K562 (cell line): ENCODE measurements around the gene ZNF565. TPM values are rescaled to one million over a fixed set of nuclear protein-coding genes. Genes with fewer than 3 reads are reported as not detected.
A peak's percentile ranks its signal among the peaks of the same experiment; 100 is the strongest.

Experiments used
- CC2D1A ChIP-seq: fragments of 450-650 bp; IDR thresholded peaks from 2 replicates; pipeline ENCODE4 v1.6.1; 2017; ENCODE audit warnings: mild to moderate bottlenecking
- CEBPG ChIP-seq, 3 experiments: fragments of 200-800 bp in 1 of 3; sonication (Bioruptor generic) in 1 of 3; sonication (generic) in 1 of 3; formaldehyde crosslinking in 1 of 3; IDR thresholded peaks in 2 of 3; conservative IDR thresholded peaks in 1 of 3; 2 replicates each; pipeline versions ENCODE4 v1.6.1 to v1.8.0; 2016 to 2022; ENCODE audit warnings: missing compliant biosample characterization in 2 of 3, missing genetic modification characterization in 2 of 3, mild to moderate bottlenecking in 1 of 3, missing genetic modification reagents in 1 of 3
- EHMT2 ChIP-seq: fragments of 450-650 bp; IDR thresholded peaks from 2 replicates; pipeline ENCODE4 v1.6.1; 2018; ENCODE audit warnings: antibody characterized with exemption
- EWSR1 ChIP-seq: fragments of 450-650 bp; IDR thresholded peaks from 2 replicates; pipeline ENCODE4 v1.6.1; 2018; ENCODE audit warnings: borderline replicate concordance, mild to moderate bottlenecking, low read depth, moderate library complexity; ENCODE audit not compliant: partially characterized antibody
- PHF21A ChIP-seq: fragments of 450-650 bp; IDR thresholded peaks from 2 replicates; pipeline ENCODE4 v1.6.1; 2017; ENCODE audit warnings: low read depth, borderline replicate concordance
- SIX5 ChIP-seq, 2 experiments: IDR thresholded peaks; 2 replicates each; pipeline ENCODE4 v1.6.1; 2011; ENCODE audit warnings: low read length in 2 of 2, borderline replicate concordance in 1 of 2, low read depth in 1 of 2, mild to moderate bottlenecking in 1 of 2, moderate library complexity in 1 of 2; ENCODE audit not compliant: insufficient read depth in 1 of 2
- SMAD3 ChIP-seq: fragments of 450-650 bp; formaldehyde crosslinking; conservative IDR thresholded peaks from 2 replicates; pipeline ENCODE4 v1.4.0; 2020; ENCODE audit warnings: mild to moderate bottlenecking
- THRB ChIP-seq: fragments of 450-650 bp; formaldehyde crosslinking; conservative IDR thresholded peaks from 2 replicates; pipeline ENCODE4 v1.4.0; 2022; ENCODE audit warnings: mild to moderate bottlenecking, missing genetic modification characterization
- ZNF263 ChIP-seq: sonication (generic); formaldehyde crosslinking; IDR thresholded peaks from 2 replicates; pipeline ENCODE4 v1.8.0; 2022; ENCODE audit warnings: mild to moderate bottlenecking, missing genetic modification reagents, borderline replicate concordance
- ZNF274 ChIP-seq: IDR thresholded peaks from 2 replicates; pipeline ENCODE4 v1.6.1; 2011; ENCODE audit warnings: low read depth, mild to moderate bottlenecking, low read length, moderate library complexity, borderline replicate concordance
- ZNF830 ChIP-seq: fragments of 250-450 bp; sonication (Bioruptor Pico); IDR thresholded peaks from 2 replicates; pipeline ENCODE4 v1.5.0; 2021; ENCODE audit warnings: mild to moderate bottlenecking
- polyA plus RNA-seq, 8 experiments: library from polyadenylated mRNA; depleted of rRNA in 4 of 8; stranded (reverse) in 5 of 8; unstranded in 3 of 8; fragments of >200 nt; fragmentation: Nextera tagmentation in 2 of 8; fragmentation: Illumina TruSeq in 1 of 8; extraction: Ambion mirVana in 2 of 8; extraction: Trizol in 1 of 8; gene quantifications; 2 replicates each; pipeline versions ENCODE4 v1.2.1 to v1.2.3, GENCODE V29; 2011 to 2014; ENCODE audit warnings: inconsistent platforms in 1 of 8, missing spikeins in 1 of 8
- total RNA-seq, 7 experiments: library from RNA; depleted of rRNA in 6 of 7; stranded (reverse); fragments of >200 nt in 6 of 7; fragmentation: Illumina TruSeq in 2 of 7; extraction: Trizol in 2 of 7; gene quantifications; 2 replicates each; pipeline versions ENCODE4 v1.2.1 to v1.2.3, GENCODE V29; 2011 to 2021; ENCODE audit warnings: low replicate concordance in 1 of 7
- TF ChIP-seq, protein P1 (sequence below): fragments of 250-450 bp; sonication (Bioruptor Pico); IDR thresholded peaks from 2 replicates; pipeline ENCODE4 v1.4.0; 2020; ENCODE audit warnings: mild to moderate bottlenecking, moderate library complexity
- TF ChIP-seq, protein P2 (sequence below): fragments of 200-800 bp; sonication (Bioruptor generic); IDR thresholded peaks from 2 replicates; pipeline ENCODE4 v1.6.1; 2017; ENCODE audit warnings: missing genetic modification characterization, missing compliant biosample characterization
- TF ChIP-seq, protein P3 (sequence below): fragments of 450-650 bp; IDR thresholded peaks from 2 replicates; pipeline ENCODE4 v1.6.1; 2016; ENCODE audit warnings: mild to moderate bottlenecking
- TF ChIP-seq, protein P4 (sequence below): fragments of 450-650 bp; formaldehyde crosslinking; IDR thresholded peaks from 2 replicates; pipeline ENCODE4 v1.4.0; 2022; ENCODE audit warnings: mild to moderate bottlenecking, moderate library complexity

The ZNF565 gene
- total and polyA plus RNA-seq, 9 of the 15 experiments (the other 6 are each of a cell fraction or from before 2014, with no cell fraction given): 1.3 to 3.2 (median 2.6) TPM

- TF ChIP-seq, protein P1, sequence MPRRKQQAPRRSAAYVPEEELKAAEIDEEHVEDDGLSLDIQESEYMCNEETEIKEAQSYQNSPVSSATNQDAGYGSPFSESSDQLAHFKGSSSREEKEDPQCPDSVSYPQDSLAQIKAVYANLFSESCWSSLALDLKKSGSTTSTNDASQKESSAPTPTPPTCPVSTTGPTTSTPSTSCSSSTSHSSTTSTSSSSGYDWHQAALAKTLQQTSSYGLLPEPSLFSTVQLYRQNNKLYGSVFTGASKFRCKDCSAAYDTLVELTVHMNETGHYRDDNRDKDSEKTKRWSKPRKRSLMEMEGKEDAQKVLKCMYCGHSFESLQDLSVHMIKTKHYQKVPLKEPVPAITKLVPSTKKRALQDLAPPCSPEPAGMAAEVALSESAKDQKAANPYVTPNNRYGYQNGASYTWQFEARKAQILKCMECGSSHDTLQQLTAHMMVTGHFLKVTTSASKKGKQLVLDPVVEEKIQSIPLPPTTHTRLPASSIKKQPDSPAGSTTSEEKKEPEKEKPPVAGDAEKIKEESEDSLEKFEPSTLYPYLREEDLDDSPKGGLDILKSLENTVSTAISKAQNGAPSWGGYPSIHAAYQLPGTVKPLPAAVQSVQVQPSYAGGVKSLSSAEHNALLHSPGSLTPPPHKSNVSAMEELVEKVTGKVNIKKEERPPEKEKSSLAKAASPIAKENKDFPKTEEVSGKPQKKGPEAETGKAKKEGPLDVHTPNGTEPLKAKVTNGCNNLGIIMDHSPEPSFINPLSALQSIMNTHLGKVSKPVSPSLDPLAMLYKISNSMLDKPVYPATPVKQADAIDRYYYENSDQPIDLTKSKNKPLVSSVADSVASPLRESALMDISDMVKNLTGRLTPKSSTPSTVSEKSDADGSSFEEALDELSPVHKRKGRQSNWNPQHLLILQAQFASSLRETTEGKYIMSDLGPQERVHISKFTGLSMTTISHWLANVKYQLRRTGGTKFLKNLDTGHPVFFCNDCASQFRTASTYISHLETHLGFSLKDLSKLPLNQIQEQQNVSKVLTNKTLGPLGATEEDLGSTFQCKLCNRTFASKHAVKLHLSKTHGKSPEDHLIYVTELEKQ (CRISPR knock-in tag): no peak
- TF ChIP-seq CEBPG (CRISPR knock-in tag; IDR thresholded peaks at IDR 0.05) (no peak), CEBPG (tag; conservative IDR thresholded peaks at IDR 0.05 in 1 of 2, IDR thresholded peaks at IDR 0.05 in 1 of 2) (no peak), ZNF263 (CRISPR knock-in tag) (no peak), CC2D1A (no peak), EHMT2 (no peak), PHF21A (no peak), EWSR1 (no peak), ZNF830 (CRISPR knock-in tag) (no peak), THRB (CRISPR knock-in tag) (peak; percentile 94), SMAD3 (CRISPR knock-in tag) (0 out of 2 replicates have a peak, but pooled peaks have one; percentile 33), SIX5 (IDR thresholded peaks at IDR 0.05; ENCODE audit: borderline replicate concordance in 1 of 2, insufficient read depth in 1 of 2, low read depth in 1 of 2, low read length in 2 of 2) (no peak), ZNF274 (no peak)
- TF ChIP-seq, protein P2, sequence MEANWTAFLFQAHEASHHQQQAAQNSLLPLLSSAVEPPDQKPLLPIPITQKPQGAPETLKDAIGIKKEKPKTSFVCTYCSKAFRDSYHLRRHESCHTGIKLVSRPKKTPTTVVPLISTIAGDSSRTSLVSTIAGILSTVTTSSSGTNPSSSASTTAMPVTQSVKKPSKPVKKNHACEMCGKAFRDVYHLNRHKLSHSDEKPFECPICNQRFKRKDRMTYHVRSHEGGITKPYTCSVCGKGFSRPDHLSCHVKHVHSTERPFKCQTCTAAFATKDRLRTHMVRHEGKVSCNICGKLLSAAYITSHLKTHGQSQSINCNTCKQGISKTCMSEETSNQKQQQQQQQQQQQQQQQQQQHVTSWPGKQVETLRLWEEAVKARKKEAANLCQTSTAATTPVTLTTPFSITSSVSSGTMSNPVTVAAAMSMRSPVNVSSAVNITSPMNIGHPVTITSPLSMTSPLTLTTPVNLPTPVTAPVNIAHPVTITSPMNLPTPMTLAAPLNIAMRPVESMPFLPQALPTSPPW (CRISPR knock-in tag): 0 out of 2 replicates have a peak, but pooled peaks have one; percentile 33
- TF ChIP-seq, protein P3, sequence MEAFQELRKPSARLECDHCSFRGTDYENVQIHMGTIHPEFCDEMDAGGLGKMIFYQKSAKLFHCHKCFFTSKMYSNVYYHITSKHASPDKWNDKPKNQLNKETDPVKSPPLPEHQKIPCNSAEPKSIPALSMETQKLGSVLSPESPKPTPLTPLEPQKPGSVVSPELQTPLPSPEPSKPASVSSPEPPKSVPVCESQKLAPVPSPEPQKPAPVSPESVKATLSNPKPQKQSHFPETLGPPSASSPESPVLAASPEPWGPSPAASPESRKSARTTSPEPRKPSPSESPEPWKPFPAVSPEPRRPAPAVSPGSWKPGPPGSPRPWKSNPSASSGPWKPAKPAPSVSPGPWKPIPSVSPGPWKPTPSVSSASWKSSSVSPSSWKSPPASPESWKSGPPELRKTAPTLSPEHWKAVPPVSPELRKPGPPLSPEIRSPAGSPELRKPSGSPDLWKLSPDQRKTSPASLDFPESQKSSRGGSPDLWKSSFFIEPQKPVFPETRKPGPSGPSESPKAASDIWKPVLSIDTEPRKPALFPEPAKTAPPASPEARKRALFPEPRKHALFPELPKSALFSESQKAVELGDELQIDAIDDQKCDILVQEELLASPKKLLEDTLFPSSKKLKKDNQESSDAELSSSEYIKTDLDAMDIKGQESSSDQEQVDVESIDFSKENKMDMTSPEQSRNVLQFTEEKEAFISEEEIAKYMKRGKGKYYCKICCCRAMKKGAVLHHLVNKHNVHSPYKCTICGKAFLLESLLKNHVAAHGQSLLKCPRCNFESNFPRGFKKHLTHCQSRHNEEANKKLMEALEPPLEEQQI: no peak
- TF ChIP-seq, protein P4, sequence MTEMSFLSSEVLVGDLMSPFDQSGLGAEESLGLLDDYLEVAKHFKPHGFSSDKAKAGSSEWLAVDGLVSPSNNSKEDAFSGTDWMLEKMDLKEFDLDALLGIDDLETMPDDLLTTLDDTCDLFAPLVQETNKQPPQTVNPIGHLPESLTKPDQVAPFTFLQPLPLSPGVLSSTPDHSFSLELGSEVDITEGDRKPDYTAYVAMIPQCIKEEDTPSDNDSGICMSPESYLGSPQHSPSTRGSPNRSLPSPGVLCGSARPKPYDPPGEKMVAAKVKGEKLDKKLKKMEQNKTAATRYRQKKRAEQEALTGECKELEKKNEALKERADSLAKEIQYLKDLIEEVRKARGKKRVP (CRISPR knock-in tag): no peak
These were observed 1.0 kb upstream of the ZNF565 start (continued) for GRCh38 chr19:36215276-36216123.
